Suprapubic skin (tissue), 4 donors: ENCODE measurements around the gene ZNF425. TPM values are rescaled to one million over a fixed set of nuclear protein-coding genes. Genes with fewer than 3 reads are reported as not detected.
"Not testable (repeated sequence)": the region's sequence is repeated elsewhere in the genome, so short reads cannot be mapped to it uniquely, and the experiment has no call there.

Source experiments
- DNase-seq, 2 donors: peaks; one replicate each; pipeline ENCODE4 v3.0.0-alpha.2; 2019; ENCODE audit warnings: low spot score in 2 of 2
- H3K27ac ChIP-seq: fragments of 200-600 bp; sonication (generic); one replicate; pipeline ENCODE4 v1.5.1; 2019
- H3K27me3 ChIP-seq: fragments of 200-600 bp; sonication (generic); one replicate; pipeline ENCODE4 v1.5.1; 2019
- H3K36me3 ChIP-seq: fragments of 200-600 bp; sonication (generic); one replicate; pipeline ENCODE4 v1.5.1; 2019
- H3K4me1 ChIP-seq: fragments of 200-600 bp; sonication (generic); one replicate; pipeline ENCODE4 v1.5.1; 2019
- H3K4me3 ChIP-seq: fragments of 200-600 bp; sonication (generic); one replicate; pipeline ENCODE4 v1.5.1; 2019; ENCODE audit warnings: mild to moderate bottlenecking
- H3K9me3 ChIP-seq: fragments of 200-600 bp; sonication (generic); one replicate; pipeline ENCODE4 v1.5.1; 2019
- EP300 ChIP-seq: sonication (generic); formaldehyde crosslinking; IDR thresholded peaks from one replicate; pipeline ENCODE4 v1.6.1; 2017; ENCODE audit warnings: antibody characterized with exemption
- POLR2A ChIP-seq, 2 donors: fragments of 450-650 bp; IDR thresholded peaks; one replicate each; pipeline ENCODE4 v1.6.1; 2017; ENCODE audit warnings: antibody characterized with exemption in 2 of 2, mild to moderate bottlenecking in 2 of 2, moderate library complexity in 2 of 2
- POLR2AphosphoS5 ChIP-seq, 3 donors: sonication (generic); formaldehyde crosslinking; IDR thresholded peaks; one replicate each; pipeline ENCODE4 v1.6.1; 2017; ENCODE audit warnings: antibody characterized with exemption in 3 of 3
- WGBS: methylation state at CpG from one replicate; pipeline ENCODE4 v1.1.5; 2018; 5-methylcytosine and 5-hydroxymethylcytosine counted together
- total RNA-seq, 4 donors: library from RNA; depleted of rRNA; stranded (reverse); fragments of >200 nt; gene quantifications; one replicate each; pipeline ENCODE4 v1.1.0, GENCODE V29; 2016
- TF ChIP-seq, protein P1 (sequence below), 2 donors: fragments of 200-600 bp in 1 of 2; fragments of 450-650 bp in 1 of 2; sonication (generic) in 1 of 2; IDR thresholded peaks; one replicate each; pipeline ENCODE4 v1.5.1; 2016 to 2019; ENCODE audit warnings: antibody characterized with exemption in 2 of 2, mild to moderate bottlenecking in 1 of 2, moderate library complexity in 1 of 2

ZNF425 gene
- total RNA-seq, 4 donors from 2014 or later, result 2.6 to 5.9 (median 3.7) TPM

DNA sequence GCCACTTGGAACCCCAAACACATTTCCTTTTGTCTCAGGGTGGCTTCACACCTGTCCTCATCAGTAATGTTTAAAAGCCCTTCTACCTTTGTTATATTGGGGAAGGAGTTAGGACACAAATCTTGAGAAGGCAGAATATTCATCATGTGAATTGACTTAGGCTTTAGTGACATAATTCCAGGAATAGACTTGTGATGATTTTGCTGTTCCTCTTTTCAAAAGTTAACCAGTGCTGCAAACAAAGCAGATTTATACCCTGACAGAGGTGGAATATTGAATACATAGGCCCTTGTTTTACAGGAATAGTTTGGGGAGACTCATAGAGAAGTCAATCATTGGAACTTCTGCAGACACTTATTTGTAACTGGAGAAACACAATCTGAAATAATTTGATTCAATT lies 62.6 kb downstream of the ZNF425 start:
- H3K4me3 ChIP-seq, result no peak overlapping the region
- DNase-seq, result no peak
- TF ChIP-seq EP300, result no peak
- TF ChIP-seq POLR2AphosphoS5 (IDR thresholded peaks at IDR 0.05), result no peak
- TF ChIP-seq, protein P1, sequence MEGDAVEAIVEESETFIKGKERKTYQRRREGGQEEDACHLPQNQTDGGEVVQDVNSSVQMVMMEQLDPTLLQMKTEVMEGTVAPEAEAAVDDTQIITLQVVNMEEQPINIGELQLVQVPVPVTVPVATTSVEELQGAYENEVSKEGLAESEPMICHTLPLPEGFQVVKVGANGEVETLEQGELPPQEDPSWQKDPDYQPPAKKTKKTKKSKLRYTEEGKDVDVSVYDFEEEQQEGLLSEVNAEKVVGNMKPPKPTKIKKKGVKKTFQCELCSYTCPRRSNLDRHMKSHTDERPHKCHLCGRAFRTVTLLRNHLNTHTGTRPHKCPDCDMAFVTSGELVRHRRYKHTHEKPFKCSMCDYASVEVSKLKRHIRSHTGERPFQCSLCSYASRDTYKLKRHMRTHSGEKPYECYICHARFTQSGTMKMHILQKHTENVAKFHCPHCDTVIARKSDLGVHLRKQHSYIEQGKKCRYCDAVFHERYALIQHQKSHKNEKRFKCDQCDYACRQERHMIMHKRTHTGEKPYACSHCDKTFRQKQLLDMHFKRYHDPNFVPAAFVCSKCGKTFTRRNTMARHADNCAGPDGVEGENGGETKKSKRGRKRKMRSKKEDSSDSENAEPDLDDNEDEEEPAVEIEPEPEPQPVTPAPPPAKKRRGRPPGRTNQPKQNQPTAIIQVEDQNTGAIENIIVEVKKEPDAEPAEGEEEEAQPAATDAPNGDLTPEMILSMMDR (IDR thresholded peaks at IDR 0.05), result no peak
- H3K27me3 ChIP-seq, result no peaks in the 10 kb centered on the region
- no peak overlapping the region for H3K27ac ChIP-seq
- peaks cover 4% of the 10 kb centered on the region for H3K4me1 ChIP-seq
- no peaks in the 10 kb centered on the region for H3K36me3 ChIP-seq
- no peaks in the 10 kb centered on the region for H3K9me3 ChIP-seq

DNA sequence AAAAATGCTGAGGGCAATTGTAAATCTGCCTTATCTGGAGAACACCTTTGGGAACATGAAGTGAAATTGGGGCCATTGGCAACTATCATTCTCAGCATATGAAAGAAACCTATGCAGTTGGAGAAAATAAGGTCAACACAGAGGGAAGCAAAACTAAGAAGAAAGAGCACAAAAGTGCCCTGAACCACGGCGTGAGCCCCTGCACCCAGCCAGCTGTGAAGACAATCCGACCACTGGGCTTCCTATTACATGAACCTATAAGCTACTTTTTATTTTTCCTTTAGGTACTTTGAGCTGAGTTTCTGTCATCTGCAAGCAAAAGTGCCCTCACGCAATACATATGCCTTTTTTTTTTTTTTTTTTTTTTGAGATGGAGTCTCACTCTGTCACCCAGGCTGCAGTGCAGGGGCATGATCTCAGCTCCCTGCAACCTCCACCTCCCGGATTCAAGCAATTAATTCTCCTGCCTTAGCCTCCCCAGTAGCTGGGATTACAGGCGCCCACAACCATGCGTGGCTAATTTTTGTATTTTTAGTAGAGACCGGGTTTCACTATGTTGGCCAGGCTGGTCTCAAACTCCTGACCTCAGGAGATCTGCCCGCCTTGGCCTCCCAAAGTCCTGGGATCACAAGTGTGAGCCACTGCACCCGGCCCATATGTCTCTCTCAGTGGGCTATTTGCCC lies 63.8 kb downstream of the ZNF425 start:
- not testable (repeated sequence) for DNase-seq, H3K27me3 ChIP-seq, H3K9me3 ChIP-seq, H3K36me3 ChIP-seq, H3K27ac ChIP-seq, H3K4me3 ChIP-seq, H3K4me1 ChIP-seq
- 90% methylated on average over 10 of the region's 10 CpGs for WGBS

DNA sequence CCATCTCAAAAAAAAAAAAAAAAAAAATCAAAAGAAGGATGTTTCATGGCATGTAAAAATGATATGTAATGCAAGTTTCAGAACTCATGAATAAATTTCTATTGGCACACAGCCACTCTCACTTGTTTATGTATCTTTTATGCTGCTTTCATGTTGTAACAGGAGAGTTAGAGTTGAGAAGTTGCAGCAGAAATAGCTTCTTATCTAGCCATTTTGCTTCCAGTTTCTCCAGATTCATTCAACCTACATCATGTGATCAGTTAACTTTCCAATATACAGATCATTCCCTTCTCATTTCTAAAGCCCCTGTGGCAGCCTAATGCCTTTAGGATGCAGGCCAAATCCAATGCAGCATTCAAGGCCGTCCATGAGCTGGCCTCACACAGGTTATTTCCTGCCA lies 66.0 kb downstream of the ZNF425 start:
- Histone ChIP-seq H3K27me3 (no peaks in the 10 kb centered on the region), H3K9me3 (no peaks in the 10 kb centered on the region), H3K4me1 (peaks cover 2% of the 10 kb centered on the region), H3K36me3 (no peaks in the 10 kb centered on the region), H3K4me3 (no peak overlapping the region), H3K27ac (no peak overlapping the region)
- DNase-seq, result no peak
- TF ChIP-seq POLR2AphosphoS5 (IDR thresholded peaks at IDR 0.05), result no peak
- 19% methylated on average over 1 of the region's 1 CpG for WGBS

DNA sequence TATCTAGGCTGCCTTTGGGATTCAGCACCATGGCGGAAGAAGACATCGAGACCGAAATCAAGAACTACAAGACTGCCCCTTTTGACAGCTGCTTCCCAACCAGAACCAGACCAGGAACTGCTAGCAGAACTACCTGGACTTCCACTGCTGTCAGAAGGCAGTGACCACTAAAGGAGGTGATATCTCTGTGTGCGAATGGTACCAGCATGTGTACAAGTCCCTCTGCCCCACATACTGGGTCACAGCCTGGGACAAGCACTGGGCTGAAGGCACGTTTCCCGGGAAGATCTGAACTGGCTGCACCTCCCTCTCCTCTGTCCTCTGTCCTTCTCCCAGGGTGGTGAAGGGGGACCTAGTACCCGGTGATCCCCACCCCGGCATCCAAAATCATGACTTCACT lies 72.2 kb downstream of the ZNF425 start:
- no peaks in the 10 kb centered on the region for H3K27me3 ChIP-seq
- no peaks in the 10 kb centered on the region for H3K9me3 ChIP-seq
- no peaks in the 10 kb centered on the region for H3K4me1 ChIP-seq
- H3K27ac ChIP-seq, result no peak overlapping the region
- no peak for TF ChIP-seq EP300
- TF ChIP-seq POLR2AphosphoS5 (IDR thresholded peaks at IDR 0.05), result no peak
- TF ChIP-seq, protein P1 (IDR thresholded peaks at IDR 0.05), result no peak
- WGBS, result 93% methylated on average over 7 of the region's 8 CpGs
- no peak overlapping the region for H3K4me3 ChIP-seq
- DNase-seq, result no peak
- no peaks in the 10 kb centered on the region for H3K36me3 ChIP-seq

DNA sequence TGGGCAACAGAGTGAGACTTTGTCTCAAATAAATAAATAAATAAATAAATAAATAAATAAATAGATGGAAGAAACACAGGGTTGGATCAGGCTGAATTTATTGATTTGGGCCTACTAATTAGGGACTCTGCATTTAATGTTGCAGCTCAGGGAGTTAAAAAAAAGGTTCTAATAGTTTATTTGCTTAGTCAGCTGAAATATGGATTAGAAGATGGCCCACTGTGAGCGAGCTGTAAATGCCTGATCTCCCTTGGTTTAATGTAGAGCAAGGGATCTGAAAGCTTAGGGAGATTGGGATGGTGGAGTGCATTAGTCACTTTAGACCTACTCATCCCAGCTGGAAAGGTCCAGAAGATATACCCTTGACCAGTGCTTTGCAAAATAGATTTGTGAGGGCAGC lies 72.7 kb downstream of the ZNF425 start:
- TF ChIP-seq POLR2A (IDR thresholded peaks at IDR 0.05) (no peak), POLR2AphosphoS5 (IDR thresholded peaks at IDR 0.05) (no peak), EP300 (no peak)
- TF ChIP-seq, protein P1 (IDR thresholded peaks at IDR 0.05), result no peak
- Histone ChIP-seq H3K4me3 (no peak overlapping the region), H3K36me3 (no peaks in the 10 kb centered on the region), H3K27me3 (no peaks in the 10 kb centered on the region), H3K27ac (no peak overlapping the region), H3K4me1 (no peaks in the 10 kb centered on the region), H3K9me3 (no peaks in the 10 kb centered on the region)
- no peak for DNase-seq
- 100% methylated on average over 1 of the region's 1 CpG for WGBS

Other genes with a start within 250 kb of the ZNF425 start
- 10 to 100 TPM in 1 of 4 donors, 1 to 10 TPM in 3; 6.8 to 22.4 (median 8.2) TPM for gene EZH2, start 242.0 kb downstream of the ZNF425 start, total RNA-seq
- 10 to 100 TPM; 48.6 to 61.8 (median 57.4) TPM for gene PDIA4, start 97.8 kb downstream of the ZNF425 start, total RNA-seq
- gene ZNF786, start 35.6 kb downstream of the ZNF425 start, total RNA-seq, result 10 to 100 TPM in 2 of 4 donors, 1 to 10 TPM in 2; 6.8 to 11.8 (median 10.3) TPM
- gene ZNF398, start 21.1 kb upstream of the ZNF425 start, total RNA-seq, result 10 to 100 TPM; 25.7 to 50.4 (median 33.9) TPM
- 10 to 100 TPM; 20.6 to 47.5 (median 29.8) TPM for gene ZNF282, start 69.2 kb upstream of the ZNF425 start, total RNA-seq
- 10 to 100 TPM in 2 of 4 donors, 1 to 10 TPM in 2; 7.1 to 17.9 (median 9.9) TPM for gene ZNF212, start 113.3 kb upstream of the ZNF425 start, total RNA-seq
- gene ZNF783, start 135.9 kb upstream of the ZNF425 start, total RNA-seq, result 10 to 100 TPM in 3 of 4 donors, 1 to 10 TPM in 1; 9.9 to 20.8 (median 14.4) TPM